Heart right ventricle (tissue), 16 donors: ENCODE measurements around the gene TNRC6A. TPM values are rescaled to one million over a fixed set of nuclear protein-coding genes. Genes with fewer than 3 reads are reported as not detected.
A peak's percentile ranks its signal among the peaks of the same experiment; 100 is the strongest.

Source experiments
- ATAC-seq, 8 donors: fragments of 200-7000 bp; cut with Tn5 transposase; one replicate each; pipeline ENCODE4 v1.9.1; 2020; ENCODE audit warnings: mild to moderate bottlenecking in 8 of 8, moderate library complexity in 8 of 8, moderate number of reproducible peaks in 1 of 8
- DNase-seq, 2 donors: peaks; one replicate each; pipeline ENCODE4 v3.0.0-alpha.2; 2020
- H3K27ac ChIP-seq, 10 donors: fragments of 200-600 bp; sonication (generic) in 2 of 10; one replicate each; pipeline versions ENCODE4 v1.5.0 to v1.8.0; 2020 to 2022; ENCODE audit warnings: mild to moderate bottlenecking in 3 of 10
- H3K27me3 ChIP-seq, 7 donors: fragments of 200-600 bp; one replicate each; pipeline ENCODE4 v1.8.0; 2021 to 2022; ENCODE audit warnings: mild to moderate bottlenecking in 2 of 7
- H3K36me3 ChIP-seq, 9 donors: fragments of 200-600 bp; sonication (generic) in 1 of 9; one replicate each; pipeline versions ENCODE4 v1.5.0 to v1.8.0; 2020 to 2022; ENCODE audit warnings: mild to moderate bottlenecking in 2 of 9
- H3K4me1 ChIP-seq, 9 donors: fragments of 200-600 bp; sonication (generic) in 1 of 9; one replicate each; pipeline versions ENCODE4 v1.5.0 to v1.8.0; 2020 to 2022; ENCODE audit warnings: mild to moderate bottlenecking in 4 of 9
- H3K4me3 ChIP-seq, 10 donors: fragments of 200-600 bp; sonication (generic) in 2 of 10; one replicate each; pipeline versions ENCODE4 v1.5.0 to v1.8.0; 2020 to 2022; ENCODE audit warnings: mild to moderate bottlenecking in 7 of 10, moderate library complexity in 2 of 10
- H3K9me3 ChIP-seq, 11 donors: fragments of 200-600 bp in 10 of 11; sonication (generic) in 2 of 11; one replicate each; pipeline versions ENCODE4 v1.5.0 to v1.8.0; 2013 to 2022; ENCODE audit warnings: mild to moderate bottlenecking in 2 of 11, control low read depth in 1 of 11, moderate library complexity in 1 of 11
- WGBS, 2 donors: extraction: QIAGEN DNeasy Blood & Tissue Kit; methylation state at CpG; one replicate each; pipeline ENCODE4 v1.1.7; 2013; ENCODE audit warnings: inconsistent platforms in 1 of 2; 5-methylcytosine and 5-hydroxymethylcytosine counted together
- intact Hi-C, 10 donors: fragments of 100-400 bp; cut with DNase I; formaldehyde crosslinking; loops; one replicate each; pipeline versions ENCODE4 v1.11.1 to v1.14.2; 2022
- polyA plus RNA-seq, 2 donors: library from polyadenylated mRNA; stranded (reverse); fragments of 200-250 nt; gene quantifications; one replicate each; pipeline ENCODE4 v1.2.3, GENCODE V29; 2013
- total RNA-seq, 10 donors: library from RNA; stranded (reverse); fragmentation: NEBNext Ultra II Directional in 3 of 10; extraction: Animal tissue kit (Norgen Biotek cat#: 25700) in 3 of 10; gene quantifications; one replicate each; pipeline versions ENCODE4 v1.2.1 to v1.2.4, GENCODE V29; 2021 to 2023
- TF ChIP-seq, protein P1 (sequence below), 9 donors: fragments of 200-600 bp; sonication (generic) in 2 of 9; IDR thresholded peaks; one replicate each; pipeline versions ENCODE4 v1.5.0 to v1.8.0; 2021 to 2022; ENCODE audit warnings: antibody characterized with exemption in 9 of 9, mild to moderate bottlenecking in 5 of 9, moderate library complexity in 1 of 9
- donor health status: Arrhythmogenic right ventricular cardiomyopathy.
- donor health status: ischemic (EF 13 %, LVEDD 7.1; RV severe dilation, severe dysfunction).
- donor health status: healthy with polysubstance abuse.
- donor health status: DM: no; HTN: yes; CAD: no.
- donor health status: DM: no; HTN: no; CAD: no.
- donor health status: ischemic (EF 25% LVEDD 6.9; RV normal size, moderate dysfunction).
- donor health status: ischemic (EF 25% LVEDD 5.7; RV mildly dilated, moderate dysfunction).
- donor health status: healthy.
- donor health status: DM: yes; HTN: yes; CAD: no.
- donor health status: Ischemic cardiomyopathy.
- donor health status: ischemic (EF 35%, LVEDD 5.7; RV mildly dilated, moderate dysfunction).
- donor health status: nonischemic (EF 11% LVEDD 7.7; RV severe dilation, severe dysfunction).
- donor health status: DM: yes; HTN: yes; CAD: no.
- donor health status: PGD.
- donor health status: ischemic (EF 29% LVEDD 5.4; RV normal size, mild dysfunction).
- donor health status: nonischemic (EF 23%, LVEDD 6.1; RV moderate dilation, normal function).

TNRC6A gene
- total and polyA plus RNA-seq, 12 donors, result 8.3 to 51.4 (median 36.5) TPM

DNA sequence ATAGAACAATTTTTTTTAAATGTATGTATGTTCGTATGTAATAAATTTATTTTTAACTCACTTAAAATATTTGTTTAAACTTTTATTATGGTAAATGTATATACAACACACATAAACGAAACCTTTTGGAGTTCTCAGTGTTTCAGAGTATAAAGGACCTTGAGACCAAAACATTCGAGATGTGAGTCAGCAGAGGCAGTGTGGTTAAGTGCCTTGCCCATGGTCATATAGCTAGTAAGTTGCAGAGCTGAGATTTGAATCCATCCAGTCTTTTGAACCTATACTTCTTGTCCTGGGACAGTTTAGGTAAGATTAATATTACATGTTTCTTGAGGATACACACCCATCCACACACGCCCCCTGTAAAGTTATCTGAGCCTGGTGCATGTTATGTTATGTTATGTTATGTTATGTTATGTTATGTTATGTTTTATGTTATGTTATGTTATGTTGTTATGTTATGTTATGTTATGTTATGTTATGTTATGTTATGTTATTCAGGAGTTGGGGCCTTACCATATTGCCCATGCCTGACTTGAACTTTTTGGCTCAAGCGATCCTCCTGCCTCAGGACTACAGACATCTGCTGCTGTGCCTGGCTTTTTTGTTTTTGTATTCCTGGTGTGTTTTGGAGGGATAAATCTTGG lies 41.8 kb downstream of the TNRC6A start:
- ATAC-seq (peak in 1 of 8 donors; percentile 22), DNase-seq (no peak)
- Histone ChIP-seq H3K9me3 (peaks cover 0 to 5% (median 0%) of the 10 kb centered on the region in 11 donors), H3K4me1 (peaks cover 4 to 56% (median 25%) of the 10 kb centered on the region in 9 donors), H3K36me3 (peaks cover 0 to 49% (median 4%) of the 10 kb centered on the region in 9 donors), H3K27ac (peak overlapping the region in 1 of 10 donors; percentile 11), H3K27me3 (no peaks in the 10 kb centered on the region), H3K4me3 (no peak overlapping the region)
- intact Hi-C loops, result no loop called here
- WGBS, 2 donors, result 82% methylated on average over 5 of the region's 5 CpGs
- TF ChIP-seq, protein P1, sequence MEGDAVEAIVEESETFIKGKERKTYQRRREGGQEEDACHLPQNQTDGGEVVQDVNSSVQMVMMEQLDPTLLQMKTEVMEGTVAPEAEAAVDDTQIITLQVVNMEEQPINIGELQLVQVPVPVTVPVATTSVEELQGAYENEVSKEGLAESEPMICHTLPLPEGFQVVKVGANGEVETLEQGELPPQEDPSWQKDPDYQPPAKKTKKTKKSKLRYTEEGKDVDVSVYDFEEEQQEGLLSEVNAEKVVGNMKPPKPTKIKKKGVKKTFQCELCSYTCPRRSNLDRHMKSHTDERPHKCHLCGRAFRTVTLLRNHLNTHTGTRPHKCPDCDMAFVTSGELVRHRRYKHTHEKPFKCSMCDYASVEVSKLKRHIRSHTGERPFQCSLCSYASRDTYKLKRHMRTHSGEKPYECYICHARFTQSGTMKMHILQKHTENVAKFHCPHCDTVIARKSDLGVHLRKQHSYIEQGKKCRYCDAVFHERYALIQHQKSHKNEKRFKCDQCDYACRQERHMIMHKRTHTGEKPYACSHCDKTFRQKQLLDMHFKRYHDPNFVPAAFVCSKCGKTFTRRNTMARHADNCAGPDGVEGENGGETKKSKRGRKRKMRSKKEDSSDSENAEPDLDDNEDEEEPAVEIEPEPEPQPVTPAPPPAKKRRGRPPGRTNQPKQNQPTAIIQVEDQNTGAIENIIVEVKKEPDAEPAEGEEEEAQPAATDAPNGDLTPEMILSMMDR (IDR thresholded peaks at IDR 0.05), result no peak

DNA sequence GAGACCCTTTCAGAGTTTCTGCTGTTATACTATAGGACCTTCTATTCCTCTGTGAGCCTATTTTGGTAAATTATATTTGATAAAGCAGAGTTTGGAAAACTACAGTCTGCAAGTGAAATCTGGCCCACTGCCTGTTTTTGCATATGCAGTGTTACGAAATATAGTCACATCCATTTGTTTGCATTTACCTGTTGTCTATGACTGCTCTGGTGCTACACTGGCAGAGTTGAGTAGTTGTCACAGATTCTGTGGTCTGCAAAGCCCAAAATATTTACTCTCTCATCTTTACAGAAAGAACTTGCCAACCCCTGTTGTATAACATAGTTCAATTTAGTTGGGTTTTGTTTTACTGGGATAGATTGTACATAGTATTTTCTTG lies 42.3 kb downstream of the TNRC6A start:
- WGBS, 2 donors, result 65 to 71% methylated on average over 1 of the region's 1 CpG
- Histone ChIP-seq H3K4me1 (peaks cover 4 to 61% (median 29%) of the 10 kb centered on the region in 9 donors), H3K27ac (peak overlapping the region in 1 of 10 donors; percentile 28), H3K4me3 (no peak overlapping the region), H3K36me3 (peaks cover 0 to 49% (median 4%) of the 10 kb centered on the region in 9 donors), H3K9me3 (peaks cover 0 to 5% (median 0%) of the 10 kb centered on the region in 11 donors), H3K27me3 (no peaks in the 10 kb centered on the region)
- TF ChIP-seq, protein P1 (IDR thresholded peaks at IDR 0.05), result no peak
- intact Hi-C loops, result no loop called here
- ATAC-seq, result no peak
- no peak for DNase-seq

DNA sequence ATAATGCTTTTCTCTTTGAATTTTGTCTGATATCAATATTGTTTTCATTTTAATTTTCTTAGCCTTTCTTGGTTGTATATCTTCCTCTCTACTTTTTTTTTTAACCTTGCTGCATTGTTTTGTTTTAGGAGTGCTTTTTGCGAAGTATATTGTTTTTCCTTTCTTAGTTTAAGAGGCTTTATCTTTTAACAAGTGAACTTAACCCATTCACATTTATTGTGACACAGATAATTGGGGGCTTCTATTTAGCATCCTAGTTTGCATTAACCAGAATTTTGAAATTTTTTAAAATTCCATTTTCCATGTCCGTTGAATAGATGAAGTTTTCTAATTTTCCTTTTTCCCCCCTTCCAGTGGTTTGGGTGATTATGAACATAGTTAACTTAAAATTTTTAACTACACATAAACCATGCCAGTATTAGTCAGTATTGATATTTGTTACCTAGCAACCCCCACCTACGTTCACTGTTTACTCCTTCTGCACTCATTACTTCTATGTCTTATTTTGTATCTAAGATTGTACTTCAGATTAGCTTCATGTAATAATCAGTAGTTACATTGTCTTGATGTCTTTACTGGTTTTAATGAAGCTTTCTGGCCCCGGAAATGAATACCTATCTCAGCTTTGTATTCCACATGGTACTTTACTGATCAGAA lies 44.4 kb downstream of the TNRC6A start:
- intact Hi-C loops, result no loop called here
- Histone ChIP-seq H3K36me3 (peaks cover 0 to 63% (median 13%) of the 10 kb centered on the region in 9 donors), H3K4me1 (peaks cover 7 to 73% (median 48%) of the 10 kb centered on the region in 9 donors), H3K27me3 (no peaks in the 10 kb centered on the region), H3K27ac (no peak overlapping the region), H3K4me3 (no peak overlapping the region), H3K9me3 (peaks cover 0 to 5% (median 0%) of the 10 kb centered on the region in 11 donors)
- DNase-seq (no peak), ATAC-seq (no peak)
- 89 to 90% methylated on average over 4 of the region's 4 CpGs for WGBS, 2 donors
- TF ChIP-seq, protein P1 (IDR thresholded peaks at IDR 0.05), result no peak

DNA sequence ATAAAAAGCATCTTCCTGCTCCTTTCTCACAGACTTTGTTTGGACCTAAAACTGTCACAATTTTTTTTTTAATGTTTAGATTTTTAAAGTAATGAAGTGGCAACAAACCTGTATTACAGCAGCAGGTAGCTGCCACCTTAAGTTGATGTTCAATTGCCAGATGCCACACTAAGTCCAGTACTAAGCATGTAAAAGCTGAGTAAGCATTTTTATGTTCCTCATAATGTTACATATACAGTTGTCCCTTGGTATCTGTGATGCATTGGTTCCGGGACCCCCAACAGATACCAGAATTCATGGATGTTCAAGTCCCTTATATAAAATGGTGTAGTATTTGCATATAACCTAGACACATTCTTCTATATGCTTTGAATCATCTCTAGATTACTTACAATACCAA lies 45.1 kb downstream of the TNRC6A start:
- H3K4me3 ChIP-seq, result no peak overlapping the region
- ATAC-seq (no peak), DNase-seq (no peak)
- H3K27ac ChIP-seq, result no peak overlapping the region
- TF ChIP-seq, protein P1 (IDR thresholded peaks at IDR 0.05), result no peak
- peaks cover 7 to 72% (median 50%) of the 10 kb centered on the region in 9 donors for H3K4me1 ChIP-seq
- peaks cover 0 to 5% (median 0%) of the 10 kb centered on the region in 11 donors for H3K9me3 ChIP-seq
- H3K36me3 ChIP-seq, result peaks cover 0 to 69% (median 20%) of the 10 kb centered on the region in 9 donors
- H3K27me3 ChIP-seq, result no peaks in the 10 kb centered on the region
- intact Hi-C loops, result no loop called here
- 92 to 97% methylated on average over 1 of the region's 1 CpG for WGBS, 2 donors
